HCT116 (cell line): ENCODE results near the gene WDR88. TPM values are rescaled to one million over a fixed set of nuclear protein-coding genes. Genes with fewer than 3 reads are reported as not detected.

ENCODE experiments used
- ATAC-seq: fragments of 200-7000 bp; cut with Tn5 transposase; 2 replicates; pipeline ENCODE4 v1.9.1; 2020; ENCODE audit warnings: mild to moderate bottlenecking, moderate library complexity
- BruUV-seq: library from RNA; stranded (reverse); fragments of 400-500 nt; replicated peaks from 2 replicates; lab custom pipeline; 2021; lab: Mats Ljungman, UMichigan
- CTCF ChIA-PET: fragments of 300-600 bp; sonication (Branson Sonifier 250); formaldehyde crosslinking; loops from one replicate; lab custom pipeline; 2021; ENCODE audit warnings: antibody characterized with exemption; lab: Charles Lee
- POLR2A ChIA-PET: fragments of 300-600, 350-600 bp; sonication (Branson Sonifier 250); formaldehyde crosslinking; loops from one replicate; lab custom pipeline; 2021; ENCODE audit warnings: antibody characterized with exemption; lab: Charles Lee
- RAD21 ChIA-PET, 2 experiments: fragments of 300-600 bp; sonication (Branson Sonifier 250); formaldehyde crosslinking; loops; one replicate each; lab custom pipeline; 2023; ENCODE audit warnings: low total read pairs in 2 of 2; ENCODE audit not compliant: uncharacterized antibody in 2 of 2, unreplicated experiment in 2 of 2, low non-redundant PET in 1 of 2; lab: Charles Lee
- DNase-seq: peaks from one replicate; pipeline ENCODE4 v3.0.0-alpha.2; 2010; ENCODE audit warnings: low read depth, low spot score
- H2AFZ ChIP-seq: fragments of 200-600 bp; shearing (Covaris generic), sonication (generic); 2 replicates; pipeline ENCODE4 v1.6.1; 2017; ENCODE audit warnings: low read depth, mixed run types, mixed read lengths, antibody characterized with exemption, low read length; ENCODE audit not compliant: poor library complexity, severe bottlenecking
- H3K27ac ChIP-seq: 2 replicates; pipeline ENCODE4 v1.5.1; 2012; ENCODE audit warnings: low read depth, low read length
- H3K27me3 ChIP-seq: fragments of 200-600 bp; sonication (generic); 2 replicates; pipeline ENCODE4 v1.6.1; 2016; ENCODE audit warnings: mixed run types, low read length, mixed read lengths; ENCODE audit not compliant: insufficient read depth
- H3K36me3 ChIP-seq, 2 experiments: fragments of 200-500 bp in 1 of 2; fragments of 200-600 bp in 1 of 2; sonication (Bioruptor generic) in 1 of 2; sonication (generic) in 1 of 2; 2 replicates each; pipeline versions ENCODE4 v1.5.1 to v1.6.1; 2014 to 2016; ENCODE audit warnings: low read length in 2 of 2, inconsistent platforms in 1 of 2, mixed read lengths in 1 of 2, mixed run types in 1 of 2; ENCODE audit not compliant: insufficient read depth in 2 of 2, control insufficient read depth in 1 of 2
- H3K4me1 ChIP-seq, 2 experiments: fragments of 200-600 bp in 1 of 2; sonication (generic) in 1 of 2; 2 replicates each; pipeline versions ENCODE4 v1.5.1 to v1.6.1; 2012 to 2017; ENCODE audit warnings: low read length in 2 of 2, inconsistent platforms in 1 of 2, mild to moderate bottlenecking in 1 of 2, mixed read lengths in 1 of 2, mixed run types in 1 of 2, moderate library complexity in 1 of 2; ENCODE audit not compliant: insufficient read depth in 2 of 2, control insufficient read depth in 1 of 2
- H3K4me2 ChIP-seq: fragments of 200-600 bp; sonication (generic); 2 replicates; pipeline ENCODE4 v1.6.1; 2017; ENCODE audit warnings: mixed run types, low read length, mixed read lengths
- H3K4me3 ChIP-seq, 2 experiments: fragments of 200-600 bp in 1 of 2; sonication (generic) in 1 of 2; replicated peaks in 1 of 2; 2 replicates each; pipeline ENCODE4 v1.5.1; 2011 to 2016; ENCODE audit warnings: low read length in 2 of 2, control low read depth in 1 of 2, low read depth in 1 of 2, mild to moderate bottlenecking in 1 of 2, mixed read lengths in 1 of 2, mixed run types in 1 of 2
- H3K79me2 ChIP-seq: fragments of 200-600 bp; sonication (generic); 2 replicates; pipeline ENCODE4 v1.6.1; 2017; ENCODE audit warnings: mild to moderate bottlenecking, mixed run types, low read length, moderate library complexity, mixed read lengths; ENCODE audit not compliant: insufficient read depth
- H3K9ac ChIP-seq: fragments of 200-600 bp; sonication (generic); 2 replicates; pipeline ENCODE4 v1.6.1; 2016; ENCODE audit warnings: low read length, mixed read lengths
- H3K9me2 ChIP-seq: fragments of 200-600 bp; sonication (generic), shearing (Covaris generic); 2 replicates; pipeline ENCODE4 v1.6.1; 2017; ENCODE audit warnings: mixed run types, mild to moderate bottlenecking, moderate library complexity; ENCODE audit not compliant: insufficient read depth
- H3K9me3 ChIP-seq, 2 experiments: fragments of 200-500 bp in 1 of 2; fragments of 200-600 bp in 1 of 2; sonication (Bioruptor generic) in 1 of 2; sonication (generic) in 1 of 2; 2 replicates each; pipeline ENCODE4 v1.6.1; 2014 to 2017; ENCODE audit warnings: low read length in 2 of 2, mixed read lengths in 2 of 2, inconsistent platforms in 1 of 2, low read depth in 1 of 2, mild to moderate bottlenecking in 1 of 2, mixed run types in 1 of 2, moderate library complexity in 1 of 2; ENCODE audit not compliant: control insufficient read depth in 1 of 2, insufficient read depth in 1 of 2
- H4K20me1 ChIP-seq: fragments of 200-600 bp; sonication (generic), shearing (Covaris generic); 2 replicates; pipeline ENCODE4 v1.6.1; 2017; ENCODE audit warnings: mixed run types, mild to moderate bottlenecking, moderate library complexity; ENCODE audit not compliant: insufficient read depth
- ATF3 ChIP-seq: IDR thresholded peaks from 2 replicates; pipeline ENCODE4 v1.6.1; 2012
- CBX3 ChIP-seq: IDR thresholded peaks from 2 replicates; pipeline ENCODE4 v1.6.1; 2012; ENCODE audit warnings: low read depth
- ELF1 ChIP-seq: IDR thresholded peaks from 2 replicates; pipeline ENCODE4 v1.6.1; 2012; ENCODE audit warnings: low read depth, borderline replicate concordance
- EZH2 ChIP-seq: fragments of 200-600 bp; sonication (generic); IDR thresholded peaks from 2 replicates; pipeline ENCODE4 v1.6.1; 2017; ENCODE audit warnings: antibody characterized with exemption, mixed run types
- JUND ChIP-seq: IDR thresholded peaks from 2 replicates; pipeline ENCODE4 v1.6.1; 2012
- MAX ChIP-seq: IDR thresholded peaks from 2 replicates; pipeline ENCODE4 v1.6.1; 2012
- RAD21 ChIP-seq: IDR thresholded peaks from 2 replicates; pipeline ENCODE4 v1.6.1; 2012; ENCODE audit warnings: low read depth, mild to moderate bottlenecking
- SP1 ChIP-seq: IDR thresholded peaks from 2 replicates; pipeline ENCODE4 v1.6.1; 2012; ENCODE audit warnings: low read depth
- SRF ChIP-seq: IDR thresholded peaks from 2 replicates; pipeline ENCODE4 v1.6.1; 2012; ENCODE audit warnings: low read depth
- ZBTB33 ChIP-seq: IDR thresholded peaks from 2 replicates; pipeline ENCODE4 v1.6.1; 2011; ENCODE audit warnings: mild to moderate bottlenecking, low read length, moderate library complexity; ENCODE audit not compliant: insufficient replicate concordance; ENCODE audit errors: extremely low read depth
- intact Hi-C: fragments of 100-400 bp; cut with micrococcal nuclease; formaldehyde crosslinking; loops from 2 replicates; pipeline ENCODE4 v1.10.0; 2022
- total RNA-seq: library from RNA; stranded (reverse); gene quantifications from one replicate; pipeline ENCODE4 v1.2.1, GENCODE V29; 2021; ENCODE audit not compliant: unreplicated experiment

WDR88 gene
- total RNA-seq, 1 experiment from 2014 or later: not detected

GRCh38 chr19:33201473-33201872 lies 69.6 kb downstream of the WDR88 start:
- Histone ChIP-seq H3K4me3 (no peak overlapping the region), H3K9me3 (no peaks in the 10 kb centered on the region), H3K36me3 (peaks cover 0 to 11% of the 10 kb centered on the region in 2 experiments; a peak in 2 of 4 replicates), H3K79me2 (no peaks in the 10 kb centered on the region; the same call in 1 of the 2 replicates), H3K9me2 (no peaks in the 10 kb centered on the region), H2AFZ (no peak overlapping the region), H3K27ac (no peak overlapping the region), H3K4me2 (no peak overlapping the region), H4K20me1 (no peaks in the 10 kb centered on the region), H3K27me3 (no peaks in the 10 kb centered on the region), H3K9ac (no peak overlapping the region), H3K4me1 (peaks cover 0 to 5% of the 10 kb centered on the region in 2 experiments; a peak in 2 of 4 replicates)
- intact Hi-C loops: no loop called here
- CTCF ChIA-PET: interaction anchor here (0.8 kb wide), 1 partner anchor 13 kb away, joined by 3 read pairs; no protein-coding TSS in a partner anchor
- ATAC-seq (no peak), DNase-seq (no peak)
- BruUV-seq: no TSS peak
- RAD21 ChIA-PET: no interaction called here
- POLR2A ChIA-PET: no interaction called here
- TF ChIP-seq MAX (no peak), CBX3 (no peak), ZBTB33 (no peak), EZH2 (no peak), ATF3 (no peak), SP1 (no peak), ELF1 (no peak), JUND (no peak), SRF (no peak), RAD21 (no peak)
